Endothelial cell of umbilical vein (primary cell): Measurements from ENCODE around the gene PTGFR. TPM values are rescaled to one million over a fixed set of nuclear protein-coding genes. Genes with fewer than 3 reads are reported as not detected.

Source experiments
- BruUV-seq: library from RNA; stranded (reverse); fragments of 400-500 nt; replicated peaks from 2 replicates; lab custom pipeline; 2021; lab: Mats Ljungman, UMichigan
- CTCF ChIA-PET: fragments of 300-600, 350-600 bp; sonication (Branson Sonifier 250); formaldehyde crosslinking; loops from one replicate; lab custom pipeline; 2021; ENCODE audit warnings: antibody characterized with exemption, inconsistent platforms; lab: Charles Lee
- POLR2A ChIA-PET: fragments of 300-600, 350-600 bp; sonication (Branson Sonifier 250); formaldehyde crosslinking; loops from one replicate; lab custom pipeline; 2021; ENCODE audit warnings: antibody characterized with exemption, inconsistent platforms; lab: Charles Lee
- DNase-seq: peaks from one replicate; pipeline ENCODE4 v3.0.0-alpha.2; 2011; ENCODE audit warnings: low read depth, low spot score
- FAIRE-seq: peaks from 2 replicates; lab custom pipeline; 2011; peaks lifted over from hg19 to GRCh38; lab: Jason Lieb, UNC
- H2AFZ ChIP-seq: 2 replicates; pipeline ENCODE4 v1.6.0; 2012; ENCODE audit warnings: low read depth, low read length, control low read depth, inconsistent platforms
- H3K27ac ChIP-seq: 2 replicates; pipeline ENCODE4 v1.5.1; 2011; ENCODE audit warnings: low read depth, mild to moderate bottlenecking, control low read depth, low read length, moderate library complexity; ENCODE audit not compliant: insufficient read depth
- H3K27me3 ChIP-seq, 2 experiments: 2 replicates each; pipeline versions ENCODE4 v1.6.0 to v1.6.1; 2011; ENCODE audit warnings: low read length in 2 of 2, mixed read lengths in 1 of 2; ENCODE audit not compliant: control insufficient read depth in 2 of 2, insufficient read depth in 2 of 2
- H3K36me3 ChIP-seq, 2 experiments: 2 replicates in 1 of 2; 3 replicates in 1 of 2; pipeline ENCODE4 v1.5.1; 2011; ENCODE audit warnings: low read length in 2 of 2, mild to moderate bottlenecking in 1 of 2, moderate library complexity in 1 of 2; ENCODE audit not compliant: control insufficient read depth in 2 of 2, insufficient read depth in 2 of 2; ENCODE audit errors: extremely low read depth in 1 of 2
- H3K4me1 ChIP-seq: 3 replicates; pipeline ENCODE4 v1.5.1; 2011; ENCODE audit warnings: mild to moderate bottlenecking, low read length; ENCODE audit not compliant: control insufficient read depth, insufficient read depth; ENCODE audit errors: extremely low read depth
- H3K4me2 ChIP-seq: 2 replicates; pipeline ENCODE4 v1.6.1; 2011; ENCODE audit warnings: low read length, control low read depth, mixed read lengths; ENCODE audit not compliant: insufficient read depth
- H3K4me3 ChIP-seq, 3 experiments: fragments of 200-600 bp in 1 of 3; sonication (generic), shearing (Covaris generic) in 1 of 3; replicated peaks in 1 of 3; 2 replicates each; pipeline ENCODE4 v1.5.1; 2011 to 2016; ENCODE audit warnings: control low read depth in 3 of 3, low read length in 3 of 3, mild to moderate bottlenecking in 2 of 3, inconsistent platforms in 1 of 3, low read depth in 1 of 3, moderate library complexity in 1 of 3; ENCODE audit not compliant: insufficient read depth in 1 of 3
- H3K79me2 ChIP-seq: 2 replicates; pipeline ENCODE4 v1.6.0; 2012; ENCODE audit warnings: low read length, inconsistent platforms; ENCODE audit not compliant: control insufficient read depth, insufficient read depth
- H3K9ac ChIP-seq: replicated peaks from 2 replicates; pipeline ENCODE3; 2011; ENCODE audit warnings: low read length, control low read depth; ENCODE audit not compliant: insufficient read depth; ENCODE audit errors: extremely low read depth
- H3K9me1 ChIP-seq: replicated peaks from 3 replicates; pipeline ENCODE4 v1.6.0; 2011; ENCODE audit warnings: mild to moderate bottlenecking, low read length; ENCODE audit not compliant: control insufficient read depth, insufficient read depth; ENCODE audit errors: extremely low read depth
- H3K9me3 ChIP-seq: replicated peaks from 2 replicates; pipeline ENCODE4 v1.5.1; 2012; ENCODE audit warnings: low read length, inconsistent platforms; ENCODE audit not compliant: control insufficient read depth, insufficient read depth
- H4K20me1 ChIP-seq: replicated peaks from 2 replicates; pipeline ENCODE3; 2011; ENCODE audit warnings: mild to moderate bottlenecking, low read length; ENCODE audit not compliant: control insufficient read depth, insufficient read depth; ENCODE audit errors: extremely low read depth
- FOS ChIP-seq: IDR thresholded peaks from 2 replicates; pipeline ENCODE4 v1.6.1; 2011; ENCODE audit warnings: mild to moderate bottlenecking, low read length, moderate library complexity, borderline replicate concordance; ENCODE audit not compliant: insufficient read depth
- GATA2 ChIP-seq: IDR thresholded peaks from 2 replicates; pipeline ENCODE4 v1.7.0; 2011; ENCODE audit warnings: low read depth, mild to moderate bottlenecking, moderate library complexity, mixed read lengths, low read length; ENCODE audit not compliant: insufficient read length, insufficient read depth
- POLR2AphosphoS5 ChIP-seq: IDR thresholded peaks from 2 replicates; pipeline ENCODE4 v1.6.1; 2012; ENCODE audit warnings: low read depth, mild to moderate bottlenecking, control low read depth, low read length, moderate library complexity; ENCODE audit not compliant: insufficient read depth
- dilution Hi-C: fragments of 300-500 bp; cut with MboI; formaldehyde crosslinking; loops from one replicate; pipeline ENCODE4 v1.15.0; 2019; ENCODE audit warnings: low sequenced_read_pairs; ENCODE audit not compliant: extremely low pct_ligation_motif_present
- intact Hi-C: fragments of 100-400 bp; cut with micrococcal nuclease; formaldehyde crosslinking; loops from one replicate; pipeline ENCODE4 v1.10.0; 2022
- polyA plus RNA-seq, 4 experiments: library from polyadenylated mRNA; depleted of rRNA in 3 of 4; stranded (reverse) in 3 of 4; unstranded in 1 of 4; fragments of >200 nt; gene quantifications; 2 replicates each; pipeline versions ENCODE4 v1.2.1 to v1.2.3, GENCODE V29; 2011 to 2012; ENCODE audit warnings: missing spikeins in 1 of 4
- total RNA-seq: library from RNA; stranded (reverse); gene quantifications from 2 replicates; pipeline ENCODE4 v1.2.3, GENCODE V29; 2021

Gene PTGFR
- total and polyA plus RNA-seq, 2 donors (not counting 3 experiments of a cell fraction or from before 2014, with no cell fraction given) = 0.11 to 0.24 TPM

DNA sequence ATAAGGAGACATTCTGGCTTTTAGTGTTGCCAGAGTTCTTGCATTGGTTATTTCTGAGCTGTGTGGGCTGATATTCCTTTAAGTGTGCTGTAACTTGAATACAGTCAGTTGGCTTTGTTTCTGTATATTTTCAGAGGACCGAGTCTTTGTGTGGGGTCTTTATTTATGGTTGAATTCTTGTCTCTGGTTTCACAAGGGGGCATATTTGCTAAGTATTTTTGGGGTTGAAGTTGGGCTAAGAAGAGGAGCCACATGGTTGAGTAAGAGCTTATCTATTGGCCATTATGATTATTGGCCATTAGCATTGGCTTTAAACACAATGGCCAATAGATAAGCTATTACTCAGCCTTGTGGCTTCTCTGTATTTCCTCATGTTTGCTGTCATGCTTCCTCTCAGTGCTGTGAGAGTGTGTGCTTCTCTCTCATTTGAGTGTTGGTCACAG, 26.3 kb upstream of the PTGFR start:
- Histone ChIP-seq H3K9ac (no peak overlapping the region), H3K27ac (no peak overlapping the region), H4K20me1 (no peaks in the 10 kb centered on the region), H3K9me1 (no peaks in the 10 kb centered on the region), H3K27me3 (no peaks in the 10 kb centered on the region), H3K79me2 (no peaks in the 10 kb centered on the region), H3K4me1 (no peaks in the 10 kb centered on the region), H3K4me3 (no peak overlapping the region), H3K36me3 (no peaks in the 10 kb centered on the region), H2AFZ (no peak overlapping the region), H3K9me3 (no peaks in the 10 kb centered on the region), H3K4me2 (no peak overlapping the region)
- POLR2A ChIA-PET = no interaction called here
- FAIRE-seq = no peak
- dilution Hi-C loops (no loop called here), intact Hi-C loops (no loop called here)
- DNase-seq = no peak
- peak; percentile 28 for TF ChIP-seq FOS
- peak; percentile 27 for TF ChIP-seq GATA2
- TF ChIP-seq POLR2AphosphoS5 = no peak
- CTCF ChIA-PET = no interaction called here
- BruUV-seq = no TSS peak

DNA sequence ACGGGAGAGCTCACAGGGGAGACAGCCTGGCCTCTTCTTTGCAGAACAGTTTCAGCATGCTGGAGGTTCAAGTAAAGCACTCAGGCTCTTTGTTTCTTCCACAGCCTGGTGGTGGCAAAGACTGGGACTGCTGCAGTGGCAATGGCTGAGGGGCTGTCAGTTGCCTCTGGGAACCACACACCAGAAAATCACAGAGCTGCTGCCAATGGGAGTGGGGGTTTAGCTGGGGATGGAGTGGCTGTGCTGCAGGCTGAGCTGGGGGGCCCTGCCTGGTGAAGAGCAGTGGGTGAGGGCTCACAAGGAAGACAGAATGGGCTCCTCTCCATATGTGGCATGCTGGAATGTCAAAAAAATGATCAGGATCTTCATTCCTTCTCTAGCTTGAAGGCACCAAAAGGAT, 25.6 kb upstream of the PTGFR start:
- CTCF ChIA-PET = no interaction called here
- Histone ChIP-seq H3K4me3 (no peak overlapping the region), H4K20me1 (no peaks in the 10 kb centered on the region), H3K9me3 (no peaks in the 10 kb centered on the region), H3K27ac (no peak overlapping the region), H3K79me2 (no peaks in the 10 kb centered on the region), H3K36me3 (no peaks in the 10 kb centered on the region), H3K4me1 (no peaks in the 10 kb centered on the region), H3K9ac (no peak overlapping the region), H3K27me3 (no peaks in the 10 kb centered on the region), H3K4me2 (no peak overlapping the region), H2AFZ (no peak overlapping the region), H3K9me1 (no peaks in the 10 kb centered on the region)
- no TSS peak for BruUV-seq
- intact Hi-C loops (no loop called here), dilution Hi-C loops (no loop called here)
- DNase-seq = no peak
- FAIRE-seq = no peak
- TF ChIP-seq FOS = no peak
- POLR2A ChIA-PET = no interaction called here
